OCI-LY1 (cell line): ENCODE data around the gene CYP11A1.

ENCODE experiments used
- H2AFZ ChIP-seq: fragments of 200-600 bp; sonication (generic), shearing (Covaris generic); 2 replicates; pipeline ENCODE4 v1.6.0; 2014; ENCODE audit warnings: antibody characterized with exemption, mild to moderate bottlenecking, low read length
- H3F3A ChIP-seq: fragments of 200-600 bp; sonication (generic), shearing (Covaris generic); 2 replicates; pipeline ENCODE4 v1.6.0; 2014; ENCODE audit warnings: mild to moderate bottlenecking, antibody characterized with exemption, low read length, moderate library complexity; ENCODE audit not compliant: insufficient read depth
- H3K27ac ChIP-seq: fragments of 200-600 bp; sonication (generic); 2 replicates; pipeline ENCODE4 v1.5.1; 2014; ENCODE audit warnings: low read length, mixed run types, mild to moderate bottlenecking, low read depth; ENCODE audit not compliant: poor library complexity, severe bottlenecking
- H3K27me3 ChIP-seq: fragments of 200-600 bp; sonication (generic); 2 replicates; pipeline ENCODE4 v1.6.0; 2014; ENCODE audit warnings: antibody characterized with exemption, mild to moderate bottlenecking, low read length, moderate library complexity; ENCODE audit not compliant: insufficient read depth
- H3K36me3 ChIP-seq: fragments of 200-600 bp; sonication (generic); 2 replicates; pipeline ENCODE4 v1.6.1; 2014; ENCODE audit warnings: mild to moderate bottlenecking, antibody characterized with exemption, low read length, moderate library complexity, mixed read lengths; ENCODE audit not compliant: insufficient read depth
- H3K4me1 ChIP-seq: fragments of 200-600 bp; sonication (generic); 2 replicates; pipeline ENCODE4 v1.5.1; 2014; ENCODE audit warnings: mild to moderate bottlenecking, low read length, moderate library complexity; ENCODE audit not compliant: insufficient read depth, severe bottlenecking
- H3K4me2 ChIP-seq: fragments of 200-600 bp; sonication (generic), shearing (Covaris generic); 2 replicates; pipeline ENCODE4 v1.6.1; 2014; ENCODE audit warnings: low read length
- H3K4me3 ChIP-seq: fragments of 200-600 bp; sonication (generic); 2 replicates; pipeline ENCODE4 v1.5.1; 2014; ENCODE audit warnings: low read length, low read depth, mild to moderate bottlenecking, mixed read lengths; ENCODE audit not compliant: poor library complexity, severe bottlenecking
- H3K79me2 ChIP-seq: fragments of 200-600 bp; shearing (Covaris generic); 2 replicates; pipeline ENCODE4 v1.6.1; 2016; ENCODE audit warnings: mixed run types, low read length, mixed read lengths; ENCODE audit not compliant: insufficient read depth
- H3K9ac ChIP-seq: fragments of 200-600 bp; sonication (generic), shearing (Covaris generic); 2 replicates; pipeline ENCODE4 v1.6.1; 2014; ENCODE audit warnings: mild to moderate bottlenecking, low read length, mixed read lengths
- H3K9me2 ChIP-seq: fragments of 200-600 bp; sonication (generic), shearing (Covaris generic); 2 replicates; pipeline ENCODE4 v1.6.1; 2014; ENCODE audit warnings: low read depth, mild to moderate bottlenecking, low read length, mixed read lengths
- H3K9me3 ChIP-seq: fragments of 200-600 bp; shearing (Covaris generic); 2 replicates; pipeline ENCODE4 v1.6.1; 2014; ENCODE audit warnings: low read length, mixed read lengths
- H4K20me1 ChIP-seq: fragments of 200-600 bp; sonication (generic), shearing (Covaris generic); 2 replicates; pipeline ENCODE4 v1.6.0; 2016; ENCODE audit warnings: mild to moderate bottlenecking, low read length; ENCODE audit not compliant: insufficient read depth
- EZH2 ChIP-seq: fragments of 200-600 bp; sonication (generic), shearing (Covaris generic); IDR thresholded peaks from 2 replicates; pipeline ENCODE4 v1.8.0; 2017; ENCODE audit warnings: borderline replicate concordance, mixed run types, mild to moderate bottlenecking, antibody characterized with exemption, low read length, moderate library complexity, mixed read lengths
- TF ChIP-seq, protein P1 (sequence below): fragments of 200-600 bp; sonication (generic), shearing (Covaris generic); IDR thresholded peaks from 2 replicates; pipeline ENCODE4 v1.5.1; 2017; ENCODE audit warnings: mild to moderate bottlenecking, antibody characterized with exemption, low read length, moderate library complexity, mixed read lengths

Gene CYP11A1

DNA sequence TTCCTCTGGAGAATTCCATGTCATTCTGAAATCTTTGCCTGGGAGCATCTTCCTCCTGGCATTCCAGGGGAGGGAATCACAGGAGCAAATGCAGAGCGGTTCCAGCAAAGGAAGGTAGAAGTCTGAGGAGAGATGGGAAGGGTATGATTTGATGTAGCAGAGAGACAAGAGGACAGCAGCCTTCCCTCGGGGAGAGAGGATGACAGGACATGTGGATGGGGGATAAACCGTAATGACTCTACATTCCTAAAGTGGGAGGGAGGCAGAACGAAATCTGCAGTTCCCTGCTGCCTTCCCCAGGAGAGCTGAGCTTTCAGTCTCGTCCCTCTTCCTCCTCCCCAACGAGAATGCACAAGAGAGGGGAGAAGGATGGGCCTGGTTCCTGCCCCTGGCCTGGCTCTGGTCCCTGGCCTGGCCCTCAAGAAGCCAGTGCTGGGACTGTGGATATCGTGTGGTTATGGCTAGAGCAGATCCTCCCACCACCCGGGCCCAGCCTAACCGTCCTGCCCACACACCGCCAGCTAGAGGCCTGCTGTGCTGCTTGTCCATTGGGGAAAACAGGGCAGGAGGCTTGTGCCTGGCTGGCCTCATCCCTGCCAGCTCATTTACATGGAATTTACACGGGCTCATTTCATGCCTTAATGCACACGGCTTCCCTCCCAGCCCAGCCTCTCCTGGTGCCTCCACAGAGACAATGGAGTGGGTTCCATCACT lies 39.7 kb upstream of the CYP11A1 start:
- no peaks in the 10 kb centered on the region for H3K79me2 ChIP-seq
- no peaks in the 10 kb centered on the region for H4K20me1 ChIP-seq
- H3K9me2 ChIP-seq = no peaks in the 10 kb centered on the region
- no peak overlapping the region for H3K4me3 ChIP-seq
- H3K27me3 ChIP-seq = peaks cover 16% of the 10 kb centered on the region; the same call in 1 of the 2 replicates
- TF ChIP-seq EZH2 = no peak
- TF ChIP-seq, protein P1, sequence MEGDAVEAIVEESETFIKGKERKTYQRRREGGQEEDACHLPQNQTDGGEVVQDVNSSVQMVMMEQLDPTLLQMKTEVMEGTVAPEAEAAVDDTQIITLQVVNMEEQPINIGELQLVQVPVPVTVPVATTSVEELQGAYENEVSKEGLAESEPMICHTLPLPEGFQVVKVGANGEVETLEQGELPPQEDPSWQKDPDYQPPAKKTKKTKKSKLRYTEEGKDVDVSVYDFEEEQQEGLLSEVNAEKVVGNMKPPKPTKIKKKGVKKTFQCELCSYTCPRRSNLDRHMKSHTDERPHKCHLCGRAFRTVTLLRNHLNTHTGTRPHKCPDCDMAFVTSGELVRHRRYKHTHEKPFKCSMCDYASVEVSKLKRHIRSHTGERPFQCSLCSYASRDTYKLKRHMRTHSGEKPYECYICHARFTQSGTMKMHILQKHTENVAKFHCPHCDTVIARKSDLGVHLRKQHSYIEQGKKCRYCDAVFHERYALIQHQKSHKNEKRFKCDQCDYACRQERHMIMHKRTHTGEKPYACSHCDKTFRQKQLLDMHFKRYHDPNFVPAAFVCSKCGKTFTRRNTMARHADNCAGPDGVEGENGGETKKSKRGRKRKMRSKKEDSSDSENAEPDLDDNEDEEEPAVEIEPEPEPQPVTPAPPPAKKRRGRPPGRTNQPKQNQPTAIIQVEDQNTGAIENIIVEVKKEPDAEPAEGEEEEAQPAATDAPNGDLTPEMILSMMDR = no peak
- H2AFZ ChIP-seq = no peak overlapping the region
- H3F3A ChIP-seq = no peaks in the 10 kb centered on the region
- no peak overlapping the region for H3K9ac ChIP-seq
- peaks cover 12% of the 10 kb centered on the region for H3K4me1 ChIP-seq
- no peaks in the 10 kb centered on the region for H3K9me3 ChIP-seq
- no peaks in the 10 kb centered on the region for H3K36me3 ChIP-seq
- H3K27ac ChIP-seq = no peak overlapping the region
- H3K4me2 ChIP-seq = no peak overlapping the region

DNA sequence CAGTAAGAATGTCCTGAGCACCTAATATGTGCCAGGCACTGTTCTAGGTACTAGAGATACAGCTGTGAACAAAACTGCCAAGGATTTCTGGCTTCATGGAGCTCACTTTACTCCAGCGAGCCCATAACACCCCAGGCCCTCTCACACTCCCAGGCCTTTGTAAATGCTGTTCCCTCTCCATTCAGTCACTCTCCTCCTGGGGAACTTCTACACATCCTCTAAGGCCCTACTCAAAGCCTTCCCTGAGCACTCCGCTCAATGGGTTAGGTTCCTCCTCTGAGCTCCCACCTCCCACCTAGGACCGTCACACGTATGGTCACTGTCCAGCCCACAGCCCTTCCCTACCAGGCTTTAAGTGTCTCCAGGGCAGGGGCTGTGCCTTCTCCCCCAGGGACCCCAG lies 39.1 kb upstream of the CYP11A1 start:
- no peaks in the 10 kb centered on the region for H3K9me2 ChIP-seq
- H3K4me3 ChIP-seq = no peak overlapping the region
- no peak overlapping the region for H3K4me2 ChIP-seq
- no peaks in the 10 kb centered on the region for H3K9me3 ChIP-seq
- H2AFZ ChIP-seq = no peak overlapping the region
- no peaks in the 10 kb centered on the region for H3F3A ChIP-seq
- H3K9ac ChIP-seq = no peak overlapping the region
- peaks cover 14% of the 10 kb centered on the region; the same call in 1 of the 2 replicates for H3K27me3 ChIP-seq
- no peaks in the 10 kb centered on the region for H3K79me2 ChIP-seq
- TF ChIP-seq, protein P1 = no peak
- no peak for TF ChIP-seq EZH2
- no peaks in the 10 kb centered on the region for H3K36me3 ChIP-seq
- no peak overlapping the region for H3K27ac ChIP-seq
- H4K20me1 ChIP-seq = no peaks in the 10 kb centered on the region
- peaks cover 12% of the 10 kb centered on the region for H3K4me1 ChIP-seq

DNA sequence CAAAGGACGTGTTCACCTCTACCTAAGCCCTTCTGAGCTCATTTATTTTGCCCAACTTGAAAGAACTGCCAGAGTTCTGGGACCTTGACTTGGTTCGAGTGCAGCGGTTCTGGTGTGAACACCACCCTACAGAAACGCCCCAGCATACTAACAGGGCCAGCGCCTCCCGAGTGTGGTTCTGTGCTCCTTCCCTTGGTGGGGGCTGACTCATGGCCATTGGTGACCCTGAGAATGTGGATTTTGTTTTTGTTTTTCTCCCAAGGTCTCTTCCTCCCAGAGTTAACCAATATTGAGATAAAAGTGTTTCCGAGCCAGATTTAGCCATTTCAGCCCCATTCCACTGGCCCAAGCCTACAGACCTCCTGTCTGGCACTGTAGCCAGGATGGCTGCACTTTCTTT lies 38.4 kb upstream of the CYP11A1 start:
- H3K36me3 ChIP-seq = no peaks in the 10 kb centered on the region
- no peak overlapping the region for H3K27ac ChIP-seq
- no peak for TF ChIP-seq EZH2
- TF ChIP-seq, protein P1 = no peak
- no peak overlapping the region for H3K4me3 ChIP-seq
- H3K4me1 ChIP-seq = peaks cover 12% of the 10 kb centered on the region
- H3F3A ChIP-seq = no peaks in the 10 kb centered on the region
- H3K9me2 ChIP-seq = no peaks in the 10 kb centered on the region
- H3K9me3 ChIP-seq = no peaks in the 10 kb centered on the region
- H2AFZ ChIP-seq = no peak overlapping the region
- H3K79me2 ChIP-seq = no peaks in the 10 kb centered on the region
- H3K9ac ChIP-seq = no peak overlapping the region
- peaks cover 17% of the 10 kb centered on the region; the same call in 1 of the 2 replicates for H3K27me3 ChIP-seq
- no peak overlapping the region for H3K4me2 ChIP-seq
- no peaks in the 10 kb centered on the region for H4K20me1 ChIP-seq
